ENCODE results near the gene GFPT2. TPM values are rescaled to one million over a fixed set of nuclear protein-coding genes. Genes with fewer than 3 reads are reported as not detected.

Gene GFPT2
- total RNA-seq, 1 donor from 2014 or later = 17.6 TPM

- TF ChIP-seq CTCF (conservative IDR thresholded peaks at IDR 0.05) = no peak
- peaks cover 24% of the 10 kb centered on the region for H3K4me1 Mint-ChIP-seq (ENCODE audit: unreplicated experiment)
- no peak overlapping the region for H3K4me3 Mint-ChIP-seq
- H3K9me3 Mint-ChIP-seq = no peaks in the 10 kb centered on the region
- DNase-seq (ENCODE audit: extremely low spot score, unreplicated experiment) = no peak
- H3K27ac Mint-ChIP-seq = peak overlapping the region; percentile 95
- H3K27me3 Mint-ChIP-seq = no peaks in the 10 kb centered on the region
- H3K36me3 Mint-ChIP-seq = peaks cover 4% of the 10 kb centered on the region
Measured at GRCh38 chr5:180294411-180294810, 58.7 kb downstream of the GFPT2 start.

GRCh38 chr5:180291943-180292831 lies 60.9 kb downstream of the GFPT2 start, which contains the start of gene MAPK9:
Gene MAPK9, minus strand, starts transcription at chr5:180292083. Its CDS starts 11,522 bp downstream, at chr5:180280561.
- TF ChIP-seq CTCF (conservative IDR thresholded peaks at IDR 0.05) = no peak
- H3K4me1 Mint-ChIP-seq (ENCODE audit: unreplicated experiment) = peaks cover 41% of the 10 kb centered on the region
- peak; percentile 88 for DNase-seq (ENCODE audit: extremely low spot score, unreplicated experiment)

GRCh38 chr5:180291234-180291940 lies 61.7 kb downstream of the GFPT2 start:
- Mint-ChIP-seq H3K36me3 (peaks cover 13% of the 10 kb centered on the region), H3K9me3 (no peaks in the 10 kb centered on the region), H3K27me3 (no peaks in the 10 kb centered on the region), H3K4me1 (ENCODE audit: unreplicated experiment) (peaks cover 41% of the 10 kb centered on the region), H3K4me3 (peak overlapping the region; percentile 96), H3K27ac (peak overlapping the region; percentile 88)
- peak; percentile 28 for TF ChIP-seq CTCF (conservative IDR thresholded peaks at IDR 0.05)
- DNase-seq (ENCODE audit: extremely low spot score, unreplicated experiment) = no peak

More at GRCh38 chr5:180291943-180292831, 60.9 kb downstream of the GFPT2 start, which contains the start of gene MAPK9:
- Mint-ChIP-seq H3K36me3 (peaks cover 5% of the 10 kb centered on the region), H3K27me3 (no peaks in the 10 kb centered on the region), H3K4me3 (peak within 1 kb of the TSS; percentile 96), H3K9me3 (no peaks in the 10 kb centered on the region), H3K27ac (peak within 1 kb of the TSS; percentile 95)

- Mint-ChIP-seq H3K9me3 (no peaks in the 10 kb centered on the region), H3K4me1 (ENCODE audit: unreplicated experiment) (peaks cover 41% of the 10 kb centered on the region), H3K27ac (peak overlapping the region; percentile 88), H3K4me3 (peak overlapping the region; percentile 96), H3K36me3 (peaks cover 14% of the 10 kb centered on the region), H3K27me3 (no peaks in the 10 kb centered on the region)
- no peak for DNase-seq (ENCODE audit: extremely low spot score, unreplicated experiment)
- no peak for TF ChIP-seq CTCF (conservative IDR thresholded peaks at IDR 0.05)
Measured at GRCh38 chr5:180290568-180291233, 62.4 kb downstream of the GFPT2 start.

- Mint-ChIP-seq H3K4me1 (ENCODE audit: unreplicated experiment) (peaks cover 41% of the 10 kb centered on the region), H3K27me3 (no peaks in the 10 kb centered on the region), H3K27ac (peak overlapping the region; percentile 88), H3K4me3 (peak overlapping the region; percentile 96), H3K9me3 (no peaks in the 10 kb centered on the region), H3K36me3 (peaks cover 19% of the 10 kb centered on the region)
- no peak for DNase-seq (ENCODE audit: extremely low spot score, unreplicated experiment)
- TF ChIP-seq CTCF (conservative IDR thresholded peaks at IDR 0.05) = no peak
Measured at GRCh38 chr5:180289966-180290365, 63.2 kb downstream of the GFPT2 start.

Measured in type B pancreatic cell (in vitro differentiated cells).